ENCODE measurements around the gene GFY. TPM values are rescaled to one million over a fixed set of nuclear protein-coding genes. Genes with fewer than 3 reads are reported as not detected.

Gene GFY
- total RNA-seq, 3 donors from 2014 or later (not counting 1 experiment from before 2014, with no cell fraction given) = not detected

DNA sequence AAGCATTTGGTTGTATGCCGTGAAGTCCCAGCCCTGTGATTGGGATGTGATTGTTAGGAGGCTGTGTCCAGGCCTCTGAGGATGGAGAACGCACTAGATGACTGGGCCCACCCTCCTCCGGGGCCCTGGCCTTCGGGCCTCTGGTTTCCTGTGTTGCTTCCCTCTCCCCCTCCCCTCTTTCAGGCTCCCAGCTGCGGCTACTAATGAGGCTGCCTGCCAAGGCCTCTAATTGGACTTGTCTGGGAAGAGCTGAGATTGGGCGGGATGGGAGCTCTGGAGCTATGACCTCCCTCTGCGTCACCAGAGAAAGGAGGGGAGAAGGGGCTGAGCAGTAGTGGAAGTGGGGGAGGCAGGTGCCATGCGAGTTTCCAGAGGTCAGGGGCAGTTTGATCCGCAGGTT, 11.8 kb upstream of the GFY start:
- intact Hi-C loops (cut with micrococcal nuclease) = no loop called here
- H3K27me3 Mint-ChIP-seq (ENCODE audit: low read depth in 2 of 2) = peaks cover 11 to 14% of the 10 kb centered on the region in 2 donors
- ATAC-seq = no peak
- no peaks in the 10 kb centered on the region for H3K36me3 Mint-ChIP-seq
- no peak overlapping the region for H3K27ac ChIP-seq (ENCODE audit: low read length)
- TF ChIP-seq, protein P1, sequence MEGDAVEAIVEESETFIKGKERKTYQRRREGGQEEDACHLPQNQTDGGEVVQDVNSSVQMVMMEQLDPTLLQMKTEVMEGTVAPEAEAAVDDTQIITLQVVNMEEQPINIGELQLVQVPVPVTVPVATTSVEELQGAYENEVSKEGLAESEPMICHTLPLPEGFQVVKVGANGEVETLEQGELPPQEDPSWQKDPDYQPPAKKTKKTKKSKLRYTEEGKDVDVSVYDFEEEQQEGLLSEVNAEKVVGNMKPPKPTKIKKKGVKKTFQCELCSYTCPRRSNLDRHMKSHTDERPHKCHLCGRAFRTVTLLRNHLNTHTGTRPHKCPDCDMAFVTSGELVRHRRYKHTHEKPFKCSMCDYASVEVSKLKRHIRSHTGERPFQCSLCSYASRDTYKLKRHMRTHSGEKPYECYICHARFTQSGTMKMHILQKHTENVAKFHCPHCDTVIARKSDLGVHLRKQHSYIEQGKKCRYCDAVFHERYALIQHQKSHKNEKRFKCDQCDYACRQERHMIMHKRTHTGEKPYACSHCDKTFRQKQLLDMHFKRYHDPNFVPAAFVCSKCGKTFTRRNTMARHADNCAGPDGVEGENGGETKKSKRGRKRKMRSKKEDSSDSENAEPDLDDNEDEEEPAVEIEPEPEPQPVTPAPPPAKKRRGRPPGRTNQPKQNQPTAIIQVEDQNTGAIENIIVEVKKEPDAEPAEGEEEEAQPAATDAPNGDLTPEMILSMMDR (IDR thresholded peaks at IDR 0.05) = no peak
- no peak overlapping the region for H3K4me3 Mint-ChIP-seq
- no peak overlapping the region for H3K27ac Mint-ChIP-seq
- peaks cover 7 to 13% of the 10 kb centered on the region in 2 donors for H3K4me1 Mint-ChIP-seq
- no peak overlapping the region for H3K4me3 ChIP-seq (ENCODE audit: low read length)
- no peaks in the 10 kb centered on the region for H3K9me3 Mint-ChIP-seq
- no peak for DNase-seq
- H3K27me3 ChIP-seq (ENCODE audit: control insufficient read depth, insufficient read depth, low read length) = peaks cover 3% of the 10 kb centered on the region
- H3K9me3 ChIP-seq (ENCODE audit: control insufficient read depth, insufficient read depth, low read length) = no peaks in the 10 kb centered on the region
- no peaks in the 10 kb centered on the region for H3K36me3 ChIP-seq (ENCODE audit: control insufficient read depth, insufficient read depth, low read length)
- H3K4me1 ChIP-seq (ENCODE audit: control insufficient read depth, insufficient read depth, low read length) = peaks cover 15% of the 10 kb centered on the region
- WGBS (ENCODE audit: insufficient coverage) = 78% methylated on average over 9 of the region's 9 CpGs

DNA sequence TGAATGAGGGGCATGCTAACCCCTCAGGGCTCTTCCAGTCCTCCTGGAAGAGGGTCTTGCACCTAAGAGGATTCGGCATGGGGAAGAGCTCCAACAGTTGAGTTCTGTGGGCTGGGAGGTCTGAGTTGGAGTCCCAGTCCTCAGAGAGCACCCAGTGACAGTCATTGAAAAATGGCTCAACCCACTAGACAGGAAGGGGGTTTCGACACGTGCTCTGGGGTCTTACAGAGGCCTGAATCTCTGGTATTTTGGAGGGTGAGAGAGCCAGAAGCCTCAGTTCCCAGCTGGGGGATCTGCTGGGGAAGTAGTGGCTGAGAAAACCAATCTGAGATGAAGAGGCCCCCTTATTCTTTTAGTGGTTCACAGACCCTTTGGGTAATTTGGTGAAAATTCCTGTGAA, 10.9 kb upstream of the GFY start:
- TF ChIP-seq, protein P1 (IDR thresholded peaks at IDR 0.05) = no peak
- WGBS (ENCODE audit: insufficient coverage) = 75% methylated on average over 3 of the region's 3 CpGs
- no peaks in the 10 kb centered on the region for H3K9me3 Mint-ChIP-seq
- no peak overlapping the region for H3K27ac Mint-ChIP-seq
- Histone ChIP-seq H3K36me3 (ENCODE audit: control insufficient read depth, insufficient read depth, low read length) (no peaks in the 10 kb centered on the region), H3K27ac (ENCODE audit: low read length) (no peak overlapping the region), H3K27me3 (ENCODE audit: control insufficient read depth, insufficient read depth, low read length) (peaks cover 8% of the 10 kb centered on the region), H3K4me3 (ENCODE audit: low read length) (no peak overlapping the region), H3K9me3 (ENCODE audit: control insufficient read depth, insufficient read depth, low read length) (no peaks in the 10 kb centered on the region), H3K4me1 (ENCODE audit: control insufficient read depth, insufficient read depth, low read length) (peaks cover 7% of the 10 kb centered on the region)
- intact Hi-C loops (cut with micrococcal nuclease) = no loop called here
- no peak for ATAC-seq
- peaks cover 7 to 9% of the 10 kb centered on the region in 2 donors for H3K4me1 Mint-ChIP-seq
- no peak overlapping the region for H3K4me3 Mint-ChIP-seq
- H3K27me3 Mint-ChIP-seq (ENCODE audit: low read depth in 2 of 2) = peaks cover 20 to 22% of the 10 kb centered on the region in 2 donors
- DNase-seq = no peak
- peaks cover under 1% of the 10 kb centered on the region for H3K36me3 Mint-ChIP-seq

DNA sequence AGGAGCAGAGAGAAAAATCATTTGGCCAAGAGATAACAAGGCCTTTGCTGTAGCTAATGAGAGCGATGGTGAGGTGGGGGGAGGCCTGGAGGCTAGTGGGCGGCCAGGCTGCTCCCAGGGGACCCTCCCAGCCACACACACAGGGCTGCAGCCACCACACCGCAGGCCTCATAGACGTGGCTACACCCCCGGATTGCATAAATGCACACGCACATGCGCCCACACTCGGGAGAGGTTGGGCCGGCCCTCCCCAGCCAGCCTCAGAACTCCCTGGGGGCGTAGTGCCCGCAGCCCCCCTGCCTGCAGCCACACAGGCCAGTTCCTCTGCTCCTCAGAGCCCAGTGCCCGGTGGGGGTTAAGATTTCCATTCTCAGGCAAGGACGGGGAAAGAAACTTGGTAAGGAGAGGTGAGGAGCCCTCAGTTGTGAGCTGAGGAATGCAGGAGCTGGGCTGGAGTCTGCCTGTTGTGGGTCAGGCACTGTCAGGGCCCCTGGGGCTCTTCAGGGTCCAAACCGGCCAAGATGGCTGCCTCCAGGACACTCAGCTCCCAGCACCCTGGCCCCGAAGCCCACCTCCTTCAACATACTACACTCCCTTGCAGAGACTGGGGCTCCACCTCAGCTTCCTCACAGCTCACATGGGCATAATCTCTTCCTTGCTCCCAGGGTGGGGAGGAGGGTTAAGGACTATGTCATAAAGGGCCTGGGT, 9.9 kb upstream of the GFY start:
- Mint-ChIP-seq H3K4me1 (no peaks in the 10 kb centered on the region), H3K27ac (no peak overlapping the region)
- H3K27ac ChIP-seq (ENCODE audit: low read length) = no peak overlapping the region

More for the DNA sequence above, 9.9 kb upstream of the GFY start:
- no peaks in the 10 kb centered on the region for H3K4me1 ChIP-seq (ENCODE audit: control insufficient read depth, insufficient read depth, low read length)
- WGBS (ENCODE audit: insufficient coverage) = 61% methylated on average over 15 of the region's 15 CpGs
- no peak for DNase-seq
- H3K9me3 Mint-ChIP-seq = no peaks in the 10 kb centered on the region
- peaks cover 9% of the 10 kb centered on the region for H3K36me3 Mint-ChIP-seq
- ATAC-seq = no peak
- peaks cover 30 to 31% of the 10 kb centered on the region in 2 donors for H3K27me3 Mint-ChIP-seq (ENCODE audit: low read depth in 2 of 2)
- peaks cover 15% of the 10 kb centered on the region for H3K27me3 ChIP-seq (ENCODE audit: control insufficient read depth, insufficient read depth, low read length)
- TF ChIP-seq, protein P1 (IDR thresholded peaks at IDR 0.05) = no peak
- H3K9me3 ChIP-seq (ENCODE audit: control insufficient read depth, insufficient read depth, low read length) = no peaks in the 10 kb centered on the region
- no peak overlapping the region for H3K4me3 Mint-ChIP-seq
- H3K4me3 ChIP-seq (ENCODE audit: low read length) = no peak overlapping the region
- intact Hi-C loops (cut with micrococcal nuclease) = no loop called here
- H3K36me3 ChIP-seq (ENCODE audit: control insufficient read depth, insufficient read depth, low read length) = no peaks in the 10 kb centered on the region
